Measurements from ENCODE around the gene CYP27B1. TPM values are rescaled to one million over a fixed set of nuclear protein-coding genes. Genes with fewer than 3 reads are reported as not detected.

CYP27B1 gene
- total RNA-seq, 1 donor from 2014 or later: 2.4 TPM

GRCh38 chr12:57738661-57739237, 28.1 kb downstream of the CYP27B1 start, which contains the start of gene AGAP2:
Gene AGAP2 (minus strand): TSS chr12:57738742. CDS start chr12:57738246, 496 bp downstream.
- DNase-seq (no peak), ATAC-seq (ENCODE audit: low read depth) (no peak)
- no peak for TF ChIP-seq CTCF (IDR thresholded peaks at IDR 0.05)
- ChIA-PET POLR2A (no interaction called here), CTCF (no interaction called here)
- Mint-ChIP-seq H3K9me3 (no peaks in the 10 kb centered on the region), H3K27me3 (no peaks in the 10 kb centered on the region), H3K4me3 (peak within 1 kb of the TSS; percentile 0), H3K36me3 (ENCODE audit: low read depth) (peaks cover 26% of the 10 kb centered on the region), H3K4me1 (peaks cover 34% of the 10 kb centered on the region), H3K27ac (no peak within 1 kb of the TSS)
- intact Hi-C loops (cut with micrococcal nuclease): no loop called here

DNA sequence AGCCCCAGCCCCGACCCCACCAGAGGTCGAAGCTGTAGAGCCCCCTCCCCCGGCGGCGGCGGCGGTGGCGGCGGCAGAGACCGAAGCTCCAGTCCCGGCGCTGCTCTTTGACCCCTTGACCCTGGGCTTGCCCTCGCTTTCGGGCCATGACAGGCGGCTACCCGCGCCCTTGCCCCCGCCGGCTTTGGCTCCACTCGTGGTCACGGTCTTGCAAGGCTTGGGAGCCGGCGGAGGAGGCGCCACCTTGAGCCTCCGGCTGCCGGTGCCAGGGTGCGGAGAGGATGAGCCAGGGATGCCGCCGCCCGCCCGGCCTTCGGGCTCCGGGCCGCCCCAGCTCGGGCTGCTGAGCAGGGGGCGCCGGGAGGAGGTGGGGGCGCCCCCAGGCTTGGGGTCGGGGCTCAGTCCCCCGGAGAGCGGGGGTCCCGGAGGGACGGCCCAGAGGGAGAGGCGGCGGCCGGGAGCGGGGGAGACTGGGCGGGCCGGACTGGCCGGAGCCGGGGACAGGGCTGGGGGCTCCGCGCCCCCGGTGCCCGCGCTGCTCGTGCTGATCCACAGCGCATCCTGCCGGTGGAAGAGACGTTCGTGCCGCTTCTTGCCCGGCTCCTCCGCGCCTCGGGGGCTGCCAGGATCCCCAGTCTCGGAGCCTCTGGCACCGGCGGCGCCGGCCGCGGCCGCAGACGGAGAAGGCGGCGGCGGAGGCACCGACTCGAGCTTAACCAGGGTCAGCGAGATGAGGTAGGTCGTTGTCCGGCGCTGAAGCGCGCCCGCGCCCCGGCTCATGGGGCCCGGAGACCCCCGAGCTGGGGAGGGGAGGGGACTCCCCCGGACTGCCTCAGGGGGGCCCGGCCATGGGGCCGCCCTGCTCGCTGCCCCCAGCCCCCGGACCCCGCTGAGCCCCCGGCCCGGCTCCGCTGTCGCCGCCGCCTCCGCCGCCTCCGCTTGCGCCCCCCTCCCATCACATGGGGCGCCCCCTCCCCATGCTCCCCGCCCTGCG, 29.1 kb downstream of the CYP27B1 start:
- H3K4me3 Mint-ChIP-seq: no peak overlapping the region
- CTCF ChIA-PET: no interaction called here
- H3K9me3 Mint-ChIP-seq: no peaks in the 10 kb centered on the region
- peaks cover 33% of the 10 kb centered on the region for H3K4me1 Mint-ChIP-seq
- DNase-seq (no peak), ATAC-seq (ENCODE audit: low read depth) (no peak)
- POLR2A ChIA-PET: no interaction called here
- H3K36me3 Mint-ChIP-seq (ENCODE audit: low read depth): peaks cover 36% of the 10 kb centered on the region
- no peak overlapping the region for H3K27ac Mint-ChIP-seq
- no peaks in the 10 kb centered on the region for H3K27me3 Mint-ChIP-seq
- intact Hi-C loops (cut with micrococcal nuclease): no loop called here
- TF ChIP-seq CTCF (IDR thresholded peaks at IDR 0.05): no peak

- peaks cover 44% of the 10 kb centered on the region for H3K36me3 Mint-ChIP-seq (ENCODE audit: low read depth)
Measured at GRCh38 chr12:57736741-57737466, 30.0 kb downstream of the CYP27B1 start.

GRCh38 chr12:57735952-57736740, 30.7 kb downstream of the CYP27B1 start:
- Mint-ChIP-seq H3K4me1 (peaks cover 20% of the 10 kb centered on the region), H3K27me3 (no peaks in the 10 kb centered on the region), H3K27ac (no peak overlapping the region), H3K9me3 (no peaks in the 10 kb centered on the region), H3K4me3 (no peak overlapping the region), H3K36me3 (ENCODE audit: low read depth) (peaks cover 51% of the 10 kb centered on the region)
- TF ChIP-seq CTCF (IDR thresholded peaks at IDR 0.05): no peak
- CTCF ChIA-PET: no interaction called here
- ATAC-seq (ENCODE audit: low read depth) (no peak), DNase-seq (no peak)
- intact Hi-C loops (cut with micrococcal nuclease): no loop called here
- POLR2A ChIA-PET: no interaction called here

More at GRCh38 chr12:57736741-57737466, 30.0 kb downstream of the CYP27B1 start:
- POLR2A ChIA-PET: no interaction called here
- no peak for ATAC-seq (ENCODE audit: low read depth)
- CTCF ChIA-PET: no interaction called here
- Mint-ChIP-seq H3K27me3 (no peaks in the 10 kb centered on the region), H3K4me3 (no peak overlapping the region), H3K4me1 (peaks cover 27% of the 10 kb centered on the region), H3K9me3 (no peaks in the 10 kb centered on the region), H3K27ac (no peak overlapping the region)
- TF ChIP-seq CTCF (IDR thresholded peaks at IDR 0.05): no peak
- intact Hi-C loops (cut with micrococcal nuclease): no loop called here
- DNase-seq: no peak
